ENCODE measurements around the gene ZNF148.
"Not testable (repeated sequence)": the region's sequence is repeated elsewhere in the genome, so short reads cannot be mapped to it uniquely, and the experiment has no call there.

Gene ZNF148

DNA sequence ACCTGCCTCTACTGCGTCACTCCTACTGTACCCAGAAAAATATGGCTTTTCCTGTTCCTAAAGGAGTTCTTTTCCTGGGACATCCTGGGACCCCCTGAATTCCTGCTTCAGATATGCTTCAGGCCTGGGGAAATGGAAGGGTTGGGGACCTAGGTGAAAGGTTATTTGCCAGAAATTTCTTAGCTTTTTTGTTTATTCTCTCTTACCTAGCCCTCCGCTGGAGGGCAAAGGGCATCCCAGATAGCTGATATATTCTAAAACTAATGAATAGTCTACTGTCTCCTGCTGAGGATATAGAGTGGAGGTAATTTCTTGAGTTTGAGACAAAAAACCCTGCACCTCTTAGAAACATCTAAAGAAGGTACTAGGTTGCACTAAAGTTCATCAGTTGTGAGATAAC lies 3.6 kb upstream of the ZNF148 start:
- in situ Hi-C loops (cut with HindIII; ENCODE audit: low sequenced_read_pairs) = loop anchor here (5.0 kb wide), 1 partner anchor 106 kb away; no protein-coding TSS in a partner anchor

DNA sequence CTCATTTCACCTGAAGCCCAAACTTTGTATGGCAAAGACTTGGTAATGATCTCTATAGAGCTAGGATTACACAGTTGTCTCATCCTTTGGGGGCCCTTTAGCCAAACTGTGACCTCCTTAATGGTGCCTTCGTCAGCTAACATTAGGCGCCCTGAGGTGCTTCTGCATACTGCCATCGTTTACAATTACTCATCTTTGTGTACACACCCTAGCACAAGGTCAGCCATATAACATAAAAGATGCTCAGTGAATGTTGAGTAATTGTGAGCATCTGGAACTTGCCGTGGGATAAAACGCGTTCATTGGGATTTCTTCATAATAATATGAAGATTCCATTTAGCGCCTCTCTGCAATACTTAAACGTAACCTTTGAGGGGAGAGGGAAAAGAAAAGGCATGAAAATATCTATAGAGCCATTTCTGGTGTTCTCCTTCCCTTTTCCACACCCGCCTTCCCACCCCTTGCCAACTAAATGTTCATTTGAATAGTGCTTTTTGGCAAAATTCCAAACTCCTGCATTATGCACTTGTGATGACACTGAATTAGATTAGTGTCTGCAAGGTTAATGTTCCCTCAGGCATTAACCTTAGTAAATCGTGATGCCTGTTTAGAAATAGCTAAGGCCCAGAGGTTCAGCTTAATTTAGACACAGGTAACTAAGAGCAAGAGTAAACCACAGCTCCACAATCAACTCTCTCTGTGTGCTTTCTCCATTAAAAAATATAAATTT lies 990 bp upstream of the ZNF148 start:
- in situ Hi-C loops (cut with HindIII; ENCODE audit: low sequenced_read_pairs) = loop anchor here (5.0 kb wide), 1 partner anchor 104 kb away; no protein-coding TSS in a partner anchor

DNA sequence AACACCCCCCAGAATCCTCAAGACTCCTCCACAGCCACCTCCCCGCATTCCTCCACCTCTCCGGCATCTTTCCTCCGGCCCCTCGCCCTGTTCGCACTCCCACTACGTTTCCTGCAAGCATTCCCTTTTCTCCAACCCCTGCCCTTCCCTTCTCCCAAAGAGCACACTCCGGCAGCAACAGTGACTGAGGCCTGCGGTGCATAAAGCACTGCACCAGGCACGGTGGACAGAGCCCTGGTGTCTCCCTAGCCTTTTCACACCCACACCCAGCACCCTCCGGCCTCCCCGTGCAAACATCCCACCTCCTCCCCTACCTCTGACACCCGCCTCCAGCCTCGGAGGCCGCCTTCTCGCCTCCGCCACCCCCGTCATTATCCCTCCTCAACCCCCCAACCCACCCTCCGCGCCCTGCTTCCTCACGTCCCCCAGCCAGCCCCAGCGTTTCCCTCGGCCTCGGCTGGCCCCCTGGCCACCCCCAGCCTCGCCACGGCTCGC lies 577 bp downstream of the ZNF148 start:
- in situ Hi-C loops (cut with HindIII; ENCODE audit: low sequenced_read_pairs) = no loop called here

DNA sequence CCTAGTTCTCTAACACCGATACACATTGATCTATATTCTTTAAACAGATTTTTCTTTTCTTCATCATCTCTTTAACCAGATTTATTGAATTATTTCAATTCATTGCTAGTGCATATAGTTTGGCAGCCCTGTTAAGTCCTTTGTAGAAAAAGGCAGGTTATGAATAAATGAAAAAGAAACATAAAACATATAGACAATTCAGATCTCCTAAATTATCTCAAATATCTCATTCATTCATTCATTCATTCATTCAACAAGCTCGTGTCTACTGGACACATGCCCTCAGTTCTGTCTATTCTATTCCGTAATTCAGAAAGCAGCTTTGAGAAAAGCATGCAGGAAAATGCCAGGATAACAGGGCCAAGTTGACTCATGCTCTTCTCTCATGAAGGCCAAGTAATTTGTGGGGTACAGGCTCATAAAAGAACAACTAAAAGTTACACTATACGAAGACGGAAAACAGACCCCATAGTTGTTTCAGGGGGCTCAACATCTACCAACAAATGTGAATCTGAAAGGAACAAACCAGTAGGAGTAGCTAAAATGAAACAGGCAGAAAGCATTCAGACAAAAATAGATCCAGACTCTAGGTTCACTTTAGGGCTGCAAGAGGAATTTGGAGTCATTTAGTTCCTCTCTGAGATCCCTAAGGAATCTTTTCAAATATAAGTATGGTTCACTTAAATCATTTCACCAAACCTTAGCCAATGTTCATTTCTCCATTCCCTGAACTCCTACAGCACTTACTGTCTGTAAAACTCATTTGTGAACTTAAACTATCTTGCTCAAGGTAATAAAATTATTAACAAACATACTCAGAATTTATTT lies 7.5 kb downstream of the ZNF148 start:
- in situ Hi-C loops (cut with HindIII; ENCODE audit: low sequenced_read_pairs) = no loop called here

DNA sequence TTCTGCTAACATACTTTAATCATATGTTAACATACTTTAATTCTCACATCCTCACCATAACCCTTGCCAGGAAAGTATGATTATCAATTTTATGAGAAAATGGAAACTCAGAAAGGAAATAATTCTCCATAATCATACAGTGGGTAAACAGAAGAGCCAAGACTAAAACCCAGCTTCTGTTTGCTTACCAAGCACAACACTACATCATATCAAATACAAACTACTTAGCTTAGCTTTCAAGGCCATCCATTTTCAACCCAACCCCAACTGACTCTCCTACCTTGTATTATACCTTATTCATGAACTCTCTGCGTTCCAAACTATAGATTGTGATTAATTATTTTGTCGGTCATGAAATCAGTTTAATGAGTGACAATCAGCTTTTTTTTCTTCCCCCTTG lies 9.0 kb downstream of the ZNF148 start:
- in situ Hi-C loops (cut with HindIII; ENCODE audit: low sequenced_read_pairs) = no loop called here

DNA sequence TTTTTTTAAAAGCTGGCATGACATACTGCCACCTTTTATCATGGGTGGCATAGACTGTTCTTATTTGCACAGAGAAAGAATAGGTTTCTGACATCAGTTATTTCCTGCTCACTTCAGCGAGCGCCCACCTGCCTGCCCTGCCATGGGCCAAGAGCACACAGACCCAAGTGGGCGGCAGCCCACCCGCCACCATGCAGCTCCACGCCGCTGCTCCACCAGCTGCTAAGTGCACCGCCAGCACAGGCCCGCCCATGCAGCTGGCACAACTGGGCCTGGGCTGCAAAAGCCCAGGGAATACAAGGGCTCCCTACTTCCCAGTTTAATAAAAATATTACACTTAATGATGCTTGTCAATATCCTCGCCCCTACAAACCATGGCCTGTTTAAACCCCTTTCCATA lies 15.4 kb downstream of the ZNF148 start:
- in situ Hi-C loops (cut with HindIII; ENCODE audit: low sequenced_read_pairs) = no loop called here

DNA sequence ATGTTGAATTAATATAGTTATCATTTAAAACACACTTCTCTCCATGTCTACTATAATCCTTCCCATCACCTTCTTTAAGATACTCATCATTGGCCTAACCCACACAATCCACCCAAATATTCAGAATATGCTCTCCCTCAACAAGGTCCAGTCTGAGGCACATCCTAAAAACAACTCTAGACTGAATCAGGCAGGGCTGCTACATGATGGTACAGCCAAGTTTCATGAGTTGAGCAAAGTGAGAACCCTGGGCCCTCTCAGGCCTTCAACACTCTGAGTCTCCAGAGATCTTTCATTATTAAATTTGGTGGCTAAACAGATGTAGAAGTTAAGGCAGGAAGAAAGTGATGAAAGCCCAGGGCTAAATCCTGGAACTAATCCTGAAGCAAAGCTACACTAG lies 16.2 kb downstream of the ZNF148 start:
- in situ Hi-C loops (cut with HindIII; ENCODE audit: low sequenced_read_pairs) = no loop called here

DNA sequence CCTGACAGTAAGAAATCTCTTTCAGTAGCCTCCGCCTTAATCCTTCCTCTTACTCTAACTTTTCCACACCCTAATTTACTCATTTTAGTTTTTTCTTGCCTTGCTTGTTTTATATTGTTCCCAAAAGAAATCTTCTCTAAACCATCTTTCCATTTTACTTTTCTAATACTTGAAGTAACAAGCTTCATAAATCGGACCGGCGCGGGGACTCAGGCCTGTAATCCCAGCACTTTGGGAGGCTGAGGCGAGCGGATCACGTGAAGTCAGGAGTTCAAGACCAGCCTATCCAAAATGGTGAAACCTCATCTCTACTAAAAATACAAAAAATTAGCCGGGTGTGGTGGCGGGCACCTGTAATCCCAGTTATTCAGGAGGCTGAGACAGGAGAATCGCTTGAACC lies 17.3 kb downstream of the ZNF148 start:
- in situ Hi-C loops (cut with HindIII; ENCODE audit: low sequenced_read_pairs) = no loop called here

DNA sequence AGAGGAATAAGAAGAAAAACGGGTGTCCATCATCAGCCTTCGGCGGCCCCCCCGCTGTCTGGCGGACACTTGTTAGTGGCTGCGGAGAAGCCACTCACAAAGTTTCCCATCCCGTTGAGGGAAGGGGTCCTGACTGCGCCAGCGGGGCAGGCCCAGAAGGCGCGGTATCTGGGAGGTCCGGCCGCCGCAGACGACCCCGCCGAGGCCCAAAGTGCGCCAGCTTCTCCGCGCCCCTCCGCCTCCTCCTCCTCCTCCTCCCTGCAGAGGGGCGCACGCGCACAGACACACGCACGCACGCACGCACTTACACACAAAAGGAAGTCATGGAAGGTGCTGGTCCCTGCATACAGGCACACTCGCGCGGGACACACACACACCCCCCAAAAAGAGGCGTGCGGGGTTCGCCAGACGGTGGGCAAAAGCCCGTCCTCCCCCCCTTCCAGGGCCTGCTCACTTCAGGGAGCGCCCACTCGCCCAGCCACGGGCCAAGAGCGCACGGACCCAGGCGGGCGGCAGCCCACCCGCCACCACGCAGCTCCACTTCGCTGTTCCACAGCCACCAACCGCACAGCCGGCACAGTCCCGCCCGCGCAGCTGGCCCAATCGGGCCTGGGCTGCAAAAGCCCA lies 18.0 kb downstream of the ZNF148 start:
- in situ Hi-C loops (cut with HindIII; ENCODE audit: low sequenced_read_pairs) = no loop called here

DNA sequence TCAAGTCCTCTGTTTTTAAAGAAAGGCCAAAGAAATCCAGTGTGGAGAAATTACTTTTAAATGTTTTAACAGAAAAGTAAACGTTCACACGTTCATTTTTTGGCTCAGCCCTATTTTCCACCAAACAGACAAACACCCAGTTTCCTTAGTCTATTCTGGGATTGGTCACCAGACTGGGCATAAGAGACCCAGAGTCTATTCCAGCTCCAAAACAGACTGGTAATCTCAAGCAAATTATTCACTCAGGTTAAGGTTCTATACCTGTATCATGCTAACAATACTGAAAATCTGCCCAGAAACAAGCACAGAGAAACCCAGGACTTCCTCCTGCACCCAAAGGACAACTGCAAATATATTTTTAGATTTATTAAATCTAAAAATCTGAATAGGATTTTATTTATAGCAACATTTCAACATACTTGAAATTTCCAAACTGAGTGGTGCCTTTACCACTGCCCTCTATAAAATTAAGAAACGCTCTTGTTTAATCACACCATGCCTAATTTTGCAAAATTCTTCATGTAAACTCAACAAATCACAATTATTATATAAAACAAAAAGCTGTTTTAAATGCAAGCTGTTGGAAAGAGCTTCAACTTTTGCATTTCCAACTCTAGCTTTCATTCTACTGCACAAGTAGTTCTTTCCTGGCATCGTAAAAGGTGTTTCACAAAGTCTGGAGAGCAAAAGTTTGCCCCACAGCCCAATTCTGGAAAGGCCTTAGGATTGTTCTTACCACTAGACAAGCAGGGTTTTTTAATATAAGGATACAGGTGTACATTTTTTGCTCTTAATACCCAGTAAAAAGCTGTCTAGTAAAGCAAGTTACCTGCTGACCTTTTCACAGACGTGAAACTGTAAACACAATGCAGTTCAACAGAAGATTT lies 18.7 kb downstream of the ZNF148 start:
- in situ Hi-C loops (cut with HindIII; ENCODE audit: low sequenced_read_pairs) = no loop called here

DNA sequence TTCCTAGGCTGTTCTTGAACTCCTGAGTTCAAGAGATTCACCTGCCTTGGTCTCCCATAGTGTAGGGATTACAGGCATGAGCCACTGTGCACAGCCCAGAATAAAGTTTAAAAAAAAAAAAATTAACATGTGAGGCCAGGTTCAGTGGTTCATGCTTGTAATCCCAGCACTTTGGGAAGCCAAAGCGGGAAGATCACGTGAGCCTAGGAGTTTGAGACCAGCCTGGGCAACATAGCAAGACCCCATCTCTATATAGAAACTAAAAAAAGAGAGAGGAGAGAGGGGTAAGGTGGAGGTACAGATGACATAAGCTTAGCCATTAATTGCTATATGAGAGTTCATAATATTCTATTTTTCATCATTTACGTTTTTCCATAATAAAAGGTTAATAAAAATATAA lies 21.5 kb downstream of the ZNF148 start:
- in situ Hi-C loops (cut with HindIII; ENCODE audit: low sequenced_read_pairs) = loop anchor here (5.0 kb wide), 1 partner anchor 64 kb away; no protein-coding TSS in a partner anchor

DNA sequence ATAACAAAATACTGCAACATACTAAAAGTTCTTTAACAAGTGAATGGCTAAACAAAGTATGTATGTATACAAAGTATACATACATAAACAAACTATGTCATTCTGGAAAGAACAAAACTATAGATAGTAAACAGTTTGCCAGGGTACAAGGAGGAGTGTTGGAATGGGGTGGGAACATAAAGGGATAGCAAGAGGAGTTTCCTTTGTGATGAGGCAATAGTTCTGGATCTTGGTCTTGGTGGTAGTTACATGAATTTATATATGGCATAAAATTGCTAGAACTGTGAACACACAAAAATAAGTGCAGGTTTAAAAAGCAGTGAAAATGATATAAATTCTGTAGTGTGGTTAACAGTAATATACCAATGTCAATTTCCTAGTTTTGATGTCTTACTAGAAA lies 22.0 kb downstream of the ZNF148 start:
- in situ Hi-C loops (cut with HindIII; ENCODE audit: low sequenced_read_pairs) = loop anchor here (5.0 kb wide), 1 partner anchor 64 kb away; no protein-coding TSS in a partner anchor

DNA sequence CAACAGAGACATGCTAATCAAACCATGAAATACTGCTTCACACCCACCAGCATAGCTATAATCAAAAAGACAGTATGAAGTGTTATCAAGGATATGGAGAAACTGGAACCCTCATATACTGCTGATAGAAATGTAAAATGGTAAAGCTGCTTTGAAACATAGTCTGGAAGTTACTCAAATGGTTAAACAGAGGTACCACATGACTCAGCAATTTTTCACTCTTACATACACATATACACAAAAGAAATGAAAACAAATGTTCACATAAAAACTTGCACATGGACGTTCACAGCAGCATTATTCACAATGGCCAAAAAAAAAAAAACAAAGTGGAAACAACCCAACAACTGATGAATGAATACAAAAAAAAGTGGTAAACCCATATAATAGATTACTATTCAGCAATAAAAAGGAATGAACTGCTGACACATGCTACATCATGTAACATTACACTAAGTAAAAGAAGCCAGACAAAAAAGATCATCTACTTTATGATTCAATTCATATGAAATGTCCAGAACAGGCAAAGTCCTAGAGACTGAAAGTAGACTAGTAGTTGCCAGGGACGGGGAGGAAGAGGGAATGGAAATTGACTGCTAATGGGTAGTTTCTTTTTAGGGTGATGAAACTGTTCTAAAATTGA lies 23.2 kb downstream of the ZNF148 start:
- in situ Hi-C loops (cut with HindIII; ENCODE audit: low sequenced_read_pairs) = loop anchor here (5.0 kb wide), 1 partner anchor 65 kb away; no protein-coding TSS in a partner anchor

DNA sequence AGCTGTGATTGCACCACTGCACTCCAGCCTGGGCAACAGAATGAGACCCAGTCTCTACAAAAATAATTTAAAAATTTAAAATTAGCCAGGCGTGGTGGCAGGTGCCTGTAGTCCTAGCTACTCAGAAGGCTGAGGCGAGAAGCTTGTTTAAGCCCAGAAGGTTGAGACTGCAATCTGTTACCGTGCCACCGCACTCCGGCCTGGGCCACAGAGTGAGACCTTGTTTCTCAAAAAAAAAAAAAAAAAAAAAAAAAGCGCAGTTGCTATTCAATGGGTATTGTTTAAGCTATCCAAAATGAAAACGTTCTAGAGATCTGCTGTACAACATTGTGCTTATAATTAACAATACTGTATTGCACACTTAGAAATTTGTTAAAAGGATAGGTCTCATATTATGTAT lies 24.0 kb downstream of the ZNF148 start:
- in situ Hi-C loops (cut with HindIII; ENCODE audit: low sequenced_read_pairs) = loop anchor here (5.0 kb wide), 1 partner anchor 66 kb away; no protein-coding TSS in a partner anchor

DNA sequence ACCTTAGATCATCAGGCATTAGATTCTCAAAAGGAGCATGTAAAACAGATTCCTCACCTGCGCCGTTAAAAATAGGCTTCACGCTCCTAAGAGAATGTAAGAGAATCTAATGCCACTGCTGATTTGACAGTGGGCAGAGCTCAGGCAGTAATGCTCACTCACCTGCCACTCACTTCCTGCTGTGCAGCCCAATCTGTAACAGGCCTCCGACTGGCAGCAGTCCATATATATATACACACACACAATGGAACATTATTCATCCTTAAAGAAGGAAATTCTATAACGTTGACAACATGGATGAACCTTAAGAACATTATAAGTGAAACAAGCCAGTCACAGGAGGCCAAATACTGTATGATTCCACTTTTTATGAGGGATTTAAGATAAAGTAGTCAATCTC lies 24.5 kb downstream of the ZNF148 start:
- in situ Hi-C loops (cut with HindIII; ENCODE audit: low sequenced_read_pairs) = loop anchor here (5.0 kb wide), 1 partner anchor 67 kb away; no protein-coding TSS in a partner anchor

DNA sequence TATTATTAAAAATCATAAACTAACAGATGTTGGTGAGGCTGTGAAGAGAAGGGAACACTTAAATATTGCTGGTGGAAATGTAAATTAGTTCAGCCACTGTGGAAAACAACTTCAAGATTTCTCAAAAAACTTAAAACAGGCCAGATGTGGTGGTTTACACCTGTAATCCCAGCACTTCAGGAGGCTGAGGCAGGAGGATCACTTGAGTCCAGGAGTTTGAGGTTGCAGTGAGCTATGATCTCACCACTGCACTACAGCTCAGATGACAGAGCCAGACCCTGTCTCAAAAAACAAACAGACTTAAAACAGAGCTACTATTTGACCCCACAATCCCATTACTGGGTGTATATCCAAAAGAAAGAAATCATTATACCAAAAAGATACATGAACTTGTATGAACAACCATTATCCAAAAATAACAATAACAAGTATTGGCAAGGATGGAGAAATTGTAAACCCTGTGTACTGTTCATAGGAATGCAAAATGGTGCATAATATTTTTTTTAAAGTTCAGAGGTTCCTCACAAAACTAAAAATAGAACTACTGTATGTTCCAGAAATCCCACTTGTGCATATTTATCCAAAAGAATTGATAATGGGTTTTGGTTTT lies 25.5 kb downstream of the ZNF148 start:
- in situ Hi-C loops (cut with HindIII; ENCODE audit: low sequenced_read_pairs) = loop anchor here (5.0 kb wide), 1 partner anchor 68 kb away; no protein-coding TSS in a partner anchor

DNA sequence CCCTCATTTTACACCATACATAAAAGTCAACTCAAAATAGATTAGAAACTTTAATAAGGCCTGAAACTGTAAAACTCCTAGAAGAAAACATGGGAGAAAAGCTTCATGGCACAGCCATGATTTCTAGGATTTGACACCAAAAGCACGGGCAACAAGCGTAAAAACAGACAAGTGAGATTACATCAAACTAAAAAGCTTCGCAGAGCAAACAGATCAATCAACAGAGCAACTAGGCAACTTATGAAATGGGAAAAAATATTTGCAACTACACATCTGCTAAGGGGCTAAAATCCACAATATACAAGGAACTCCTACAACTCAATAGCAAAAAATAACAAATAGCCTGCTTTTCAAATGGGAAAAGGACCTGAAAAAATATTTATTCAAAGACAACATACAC lies 26.1 kb downstream of the ZNF148 start:
- in situ Hi-C loops (cut with HindIII; ENCODE audit: low sequenced_read_pairs) = no loop called here

DNA sequence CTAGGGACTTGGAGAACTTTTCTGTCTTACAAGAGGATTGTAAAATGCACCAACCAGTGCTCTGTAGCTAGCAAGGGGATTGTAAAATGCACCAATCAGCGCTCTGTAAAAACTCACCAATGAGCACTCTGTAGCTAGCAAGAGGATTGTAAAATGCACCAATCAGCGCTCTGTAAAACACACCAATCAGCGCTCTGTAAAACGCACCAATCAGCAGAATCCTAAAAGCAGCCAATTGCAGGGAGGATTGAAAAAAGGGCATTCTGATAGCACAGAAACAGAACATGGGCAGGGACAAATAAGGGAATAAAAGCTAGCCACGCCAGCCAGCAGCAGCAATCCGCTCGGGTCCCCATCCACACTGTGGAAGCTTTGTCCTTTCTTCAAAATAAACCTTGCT lies 31.8 kb downstream of the ZNF148 start:
- in situ Hi-C loops (cut with HindIII; ENCODE audit: low sequenced_read_pairs) = not testable (repeated sequence)

DNA sequence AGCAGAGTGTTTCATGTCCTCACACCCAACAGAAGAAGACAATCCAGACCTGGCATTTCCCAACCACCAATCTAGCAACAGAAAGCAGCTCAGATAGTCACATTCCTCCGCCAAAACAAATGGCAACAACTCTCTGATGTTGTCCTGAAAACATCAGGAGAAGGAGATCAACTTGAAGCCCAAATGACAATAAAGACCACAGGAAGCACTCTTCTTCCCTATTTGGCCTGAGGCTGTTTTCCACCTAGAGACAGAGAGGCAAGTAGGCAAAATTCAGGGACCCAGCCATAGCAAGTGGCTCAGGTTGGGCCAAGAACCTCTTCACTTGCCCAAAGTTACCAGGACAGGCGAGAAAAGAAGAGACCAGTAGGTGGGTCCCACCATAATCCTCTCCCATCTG lies 35.0 kb downstream of the ZNF148 start:
- in situ Hi-C loops (cut with HindIII; ENCODE audit: low sequenced_read_pairs) = no loop called here
